GM18867 (cell line): ENCODE data around the gene PLEKHA1.

ENCODE experiments used
- ATAC-seq: cut with Tn5 transposase; IDR thresholded peaks from one replicate; pipeline ENCODE4 v1.9.1; 2021; ENCODE audit warnings: mild to moderate bottlenecking, moderate library complexity; ENCODE audit not compliant: unreplicated experiment

Gene PLEKHA1

DNA sequence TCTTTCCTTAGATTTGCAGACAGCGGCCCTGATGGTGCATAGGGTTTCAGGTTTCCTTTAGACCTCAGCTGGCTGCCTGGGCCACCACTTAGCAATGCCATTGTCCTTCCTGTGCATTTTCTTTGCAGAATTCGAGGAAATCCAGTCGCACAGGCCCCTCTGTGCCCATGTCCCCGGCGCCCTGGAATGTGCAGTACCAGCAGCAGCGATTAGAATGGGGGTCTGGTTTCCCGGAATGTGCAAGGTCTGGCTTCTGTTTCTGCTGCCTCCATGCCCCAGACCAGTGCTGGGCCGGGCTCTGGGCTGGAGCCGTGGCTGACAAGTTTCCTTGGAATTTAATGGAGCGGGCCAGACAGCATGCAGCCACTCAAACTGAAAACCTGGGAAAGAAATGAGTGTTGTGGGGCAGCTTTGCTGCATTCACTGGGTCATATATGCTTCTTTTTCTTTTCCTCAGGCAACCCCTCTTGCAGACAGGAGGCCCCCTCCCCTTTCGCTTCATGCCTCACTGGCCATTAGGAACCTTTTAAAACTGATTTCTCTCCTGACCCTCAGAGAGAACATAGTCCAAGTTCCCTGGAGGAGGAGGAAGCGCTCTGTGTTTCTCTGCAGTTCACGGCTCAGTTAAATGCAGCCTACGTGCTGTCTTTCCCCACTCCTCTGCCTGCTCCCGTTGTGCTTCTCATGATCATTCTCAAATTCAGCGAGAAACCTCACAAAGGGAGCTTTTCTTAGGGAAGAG lies 101.3 kb downstream of the PLEKHA1 start:
- ATAC-seq: no peak

DNA sequence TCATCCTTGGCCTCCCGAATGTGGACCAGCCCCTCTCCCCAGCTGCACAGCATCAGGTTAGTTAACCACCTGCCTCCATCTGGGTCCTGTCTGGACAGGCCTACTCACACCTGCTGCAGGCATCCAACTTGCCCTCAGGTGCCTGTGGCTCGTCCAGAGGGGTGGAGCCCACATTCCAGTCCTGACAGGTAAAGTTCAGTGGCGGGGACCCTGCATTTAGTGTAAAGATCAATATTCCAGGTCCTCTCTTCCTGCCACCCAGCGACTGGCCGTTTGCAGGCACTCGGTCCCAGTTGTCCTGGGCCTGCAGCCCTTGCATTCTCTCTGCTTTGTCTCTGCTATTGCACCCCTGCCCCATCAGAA lies 101.8 kb downstream of the PLEKHA1 start:
- no peak for ATAC-seq

DNA sequence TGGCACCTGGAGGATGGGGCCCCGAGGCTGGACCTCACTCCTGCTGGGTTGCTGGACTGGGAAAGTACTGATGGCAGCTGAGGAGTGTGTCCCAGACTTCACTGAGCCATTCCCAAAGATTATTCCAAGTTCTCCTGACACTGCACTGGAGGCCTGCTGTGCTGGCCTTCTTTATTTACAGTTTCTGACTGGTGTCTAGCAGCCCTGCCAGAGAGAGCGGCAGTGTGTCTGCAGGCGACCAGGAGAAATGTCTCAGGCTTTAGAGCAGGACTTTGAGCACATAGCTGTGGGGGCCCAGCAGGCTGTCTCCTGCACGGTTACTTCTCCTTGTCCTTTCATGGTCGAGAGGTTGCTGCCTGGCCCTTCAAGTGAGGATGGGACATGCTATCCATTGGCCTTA lies 102.9 kb downstream of the PLEKHA1 start:
- ATAC-seq: no peak

DNA sequence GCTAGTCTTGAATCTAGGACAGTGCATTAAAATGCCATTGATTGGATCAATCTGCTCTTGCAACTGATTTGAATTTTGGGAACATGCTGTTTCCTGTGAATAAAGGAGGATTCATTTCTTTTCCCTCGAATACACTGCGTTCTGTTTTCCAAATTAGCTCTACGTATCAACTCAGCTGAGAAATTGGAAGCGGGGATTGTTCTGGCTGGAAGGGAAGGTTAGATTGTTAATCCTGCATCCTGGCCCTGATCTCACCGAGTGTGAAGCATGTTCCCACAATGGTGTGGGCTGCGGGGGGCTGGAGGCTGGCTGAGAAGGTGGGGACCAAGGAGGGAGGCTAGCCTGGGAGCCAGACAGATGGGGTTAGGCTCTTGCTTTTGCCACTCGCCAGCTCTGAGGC lies 104.5 kb downstream of the PLEKHA1 start:
- ATAC-seq: no peak

DNA sequence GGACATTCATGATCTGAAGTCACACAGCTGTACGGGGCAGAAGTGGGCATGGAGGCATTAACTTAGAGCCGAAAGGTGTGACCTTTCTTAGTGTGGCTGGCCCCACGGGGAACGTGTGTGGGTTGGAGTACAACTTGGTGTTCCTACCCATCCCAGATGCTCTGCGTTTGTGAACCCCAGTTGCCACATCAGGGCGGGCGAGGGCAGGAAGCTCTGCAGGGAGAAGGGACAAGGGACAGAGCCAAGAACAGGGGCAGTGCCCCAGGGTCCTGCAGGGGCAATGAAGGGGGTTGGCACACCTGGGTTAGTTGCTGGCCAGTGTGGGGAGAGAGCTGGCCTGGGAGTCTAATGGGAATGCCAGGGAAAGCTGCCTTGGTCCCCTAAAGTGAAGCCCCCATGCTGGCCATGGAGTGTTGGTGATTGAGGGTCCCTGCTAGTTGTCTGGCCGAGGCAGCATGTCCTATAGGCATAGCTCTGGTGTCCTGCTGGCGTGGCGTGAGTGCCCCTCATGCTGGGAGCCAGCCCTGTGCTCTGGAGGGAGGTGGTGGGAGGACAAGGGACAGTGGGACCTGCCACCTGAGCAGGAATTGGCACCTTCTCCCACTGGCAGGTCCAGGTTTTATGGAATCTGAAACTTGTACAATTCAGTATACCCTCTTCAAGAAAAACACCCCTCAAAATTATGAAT lies 105.8 kb downstream of the PLEKHA1 start:
- ATAC-seq: no peak

DNA sequence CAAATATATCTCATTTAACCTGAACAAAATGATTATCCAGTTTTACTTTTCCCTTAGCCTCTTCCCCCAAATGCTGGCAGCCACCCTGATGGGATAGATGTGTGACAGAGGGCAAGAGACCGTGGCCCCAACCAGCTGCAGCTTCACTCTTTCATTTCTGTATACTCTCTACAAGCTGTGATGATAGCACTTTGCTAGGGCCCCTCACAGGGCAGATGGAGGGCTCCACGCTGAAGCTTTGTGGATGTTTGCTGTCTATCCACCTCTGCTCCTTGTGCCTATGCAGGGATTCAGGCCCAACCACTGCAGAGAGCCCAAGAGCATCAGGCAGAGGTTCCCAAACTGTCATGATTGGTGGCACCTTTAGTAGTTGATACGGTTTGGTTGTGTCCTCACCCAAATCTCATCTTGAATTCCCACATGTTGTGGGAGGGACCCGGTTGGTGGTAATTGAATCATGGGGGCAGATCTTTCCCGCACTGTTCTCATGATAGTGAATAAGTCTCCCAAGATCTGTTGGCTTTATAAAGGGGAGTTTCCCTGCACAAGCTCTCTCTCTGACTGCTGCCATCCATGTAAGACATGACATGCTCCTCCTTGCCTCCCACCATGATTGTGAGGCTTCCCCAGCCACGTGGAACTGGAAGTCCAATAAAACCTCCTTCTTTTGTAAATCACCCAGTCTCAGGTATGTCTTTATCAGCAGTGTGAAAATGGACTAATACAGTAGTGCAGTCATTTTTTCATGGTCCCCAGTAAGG lies 107.0 kb downstream of the PLEKHA1 start:
- no peak for ATAC-seq
